Stimulated activated CD8-positive, alpha-beta memory T cell treated with anti-CD3 and anti-CD28 coated beads, Interleukin-15, amount 100 ng/mL, for 48 hours (primary cell): ENCODE data around the gene FAM131B.

ENCODE experiments used
- DNase-seq, 2 donors: peaks; one replicate each; pipeline ENCODE4 v3.0.0-alpha.2; 2020; ENCODE audit warnings: low read depth in 2 of 2

The FAM131B gene

DNA sequence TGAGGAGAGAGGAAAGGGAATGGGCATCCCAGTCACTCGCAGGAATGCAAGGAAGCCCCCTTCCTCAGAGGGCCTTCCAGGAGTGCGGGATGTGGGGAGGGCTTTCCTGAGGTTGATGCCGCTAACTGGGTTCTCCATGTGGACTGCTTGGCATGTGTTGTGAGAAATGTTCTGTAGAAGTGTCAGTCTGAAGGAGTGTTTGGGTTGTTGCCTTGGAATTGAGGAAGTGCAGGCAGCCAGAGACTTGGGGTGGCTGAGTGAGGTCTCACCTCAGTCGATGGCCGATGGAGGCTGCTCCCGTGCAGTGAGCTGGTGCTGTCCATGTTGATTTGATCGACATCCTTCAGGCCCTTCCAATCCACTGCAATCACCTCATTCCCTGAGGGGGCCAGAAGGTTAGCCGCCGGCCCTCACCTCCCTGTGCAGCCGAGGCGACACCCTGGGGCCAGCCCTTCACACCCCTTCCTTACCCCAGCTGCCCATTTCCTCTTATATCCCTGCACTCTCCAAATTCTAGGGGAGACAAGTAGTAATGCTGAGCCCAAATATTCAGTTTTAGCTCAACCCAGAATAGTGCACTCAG is 2.7 kb downstream of the FAM131B start:
- no peak for DNase-seq

GRCh38 chr7:143358626-143359025 is 3.9 kb downstream of the FAM131B start:
- no peak for DNase-seq

DNA sequence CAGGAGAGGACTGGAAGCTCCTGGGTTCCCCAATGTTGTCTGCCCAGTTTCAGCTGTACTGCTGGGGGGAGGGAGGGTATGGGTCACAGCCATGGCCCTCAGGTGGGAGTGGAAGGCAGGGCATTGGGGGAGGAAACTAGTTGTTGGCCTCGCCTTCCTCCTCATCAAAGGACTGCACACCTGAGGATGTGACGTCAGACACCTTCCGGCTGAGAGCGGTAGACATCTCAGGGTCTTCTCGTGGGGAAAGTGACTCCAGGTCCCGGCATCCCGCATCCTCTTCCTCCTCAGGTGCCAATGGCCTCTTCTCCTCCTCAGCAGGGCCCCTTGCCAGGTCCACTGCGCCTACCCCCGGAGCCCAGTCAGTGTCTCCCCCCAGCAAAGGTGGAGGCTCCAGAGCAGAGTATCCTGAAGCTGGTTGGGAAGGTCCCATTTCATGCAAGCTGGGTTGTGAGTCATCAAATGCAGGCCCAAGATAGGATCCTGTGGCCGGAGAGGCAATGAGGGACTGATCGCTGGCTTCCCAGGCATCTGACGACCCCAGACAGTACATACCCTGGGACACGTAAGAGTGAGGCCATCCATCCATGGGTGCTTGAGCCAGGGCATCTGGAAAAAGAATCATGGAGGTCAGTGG is 6.0 kb downstream of the FAM131B start:
- no peak for DNase-seq

GRCh38 chr7:143355450-143356385 is 6.8 kb downstream of the FAM131B start:
- no peak for DNase-seq

DNA sequence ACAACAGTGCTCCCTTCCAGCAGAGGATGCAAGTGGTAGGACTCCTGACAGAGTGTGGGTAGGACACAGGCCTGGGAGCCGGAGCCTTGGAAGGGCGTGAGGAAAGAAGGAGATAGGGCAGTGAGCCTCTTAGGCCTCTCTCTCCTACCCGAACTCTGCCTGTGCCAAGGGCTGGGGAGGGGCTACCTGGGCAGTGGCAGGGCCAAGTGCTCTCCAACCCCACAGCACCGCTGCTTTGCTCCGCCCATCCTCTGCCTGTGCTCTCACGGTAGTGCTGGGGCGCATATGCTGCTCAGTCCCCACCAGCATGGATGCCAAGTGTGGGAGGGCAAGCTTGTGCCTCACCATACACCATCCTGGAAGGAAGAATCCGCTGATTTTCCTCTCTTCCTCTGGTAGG is 7.5 kb downstream of the FAM131B start:
- no peak for DNase-seq

DNA sequence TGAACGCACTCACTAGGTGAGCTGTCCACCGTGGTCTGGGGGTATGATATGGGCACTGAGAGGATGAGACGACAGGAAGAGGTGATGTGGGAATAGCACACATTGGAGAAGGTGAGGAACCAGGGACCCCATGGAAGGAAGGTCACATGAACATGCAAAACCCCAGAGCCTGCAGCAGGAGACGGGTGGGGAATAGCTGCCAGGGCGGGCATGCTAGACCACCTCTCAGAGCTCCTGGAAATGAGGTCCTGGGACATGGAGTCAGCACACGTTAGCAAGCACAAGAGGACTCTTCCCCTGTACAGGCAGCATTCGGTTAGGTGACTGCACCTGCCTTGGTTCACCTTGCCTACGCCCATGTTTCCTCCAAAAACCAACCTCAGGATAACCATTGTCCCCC is 8.1 kb downstream of the FAM131B start:
- no peak for DNase-seq

- no peak for DNase-seq
Observed at GRCh38 chr7:143352531-143353002, 9.9 kb downstream of the FAM131B start.

DNA sequence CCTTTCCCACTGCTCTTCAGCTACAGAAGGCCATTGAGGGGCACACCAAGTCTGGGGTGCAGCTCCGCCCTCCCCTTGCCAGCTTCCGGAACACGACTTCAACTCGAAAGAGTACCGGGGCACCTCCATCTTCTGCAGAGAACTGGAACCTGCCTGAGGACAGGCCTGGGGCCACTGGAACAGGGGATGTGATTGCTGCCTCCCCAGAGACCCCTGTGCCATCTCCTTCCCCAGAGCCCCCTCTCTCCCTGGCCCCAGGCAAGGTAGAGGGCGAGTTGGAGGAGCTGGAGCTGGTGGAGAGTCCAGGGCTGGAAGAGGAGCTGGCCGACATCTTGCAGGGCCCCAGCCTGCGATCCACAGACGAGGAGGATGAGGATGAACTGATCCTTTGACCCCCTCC is 10.9 kb downstream of the FAM131B start:
- DNase-seq, result no peak

DNA sequence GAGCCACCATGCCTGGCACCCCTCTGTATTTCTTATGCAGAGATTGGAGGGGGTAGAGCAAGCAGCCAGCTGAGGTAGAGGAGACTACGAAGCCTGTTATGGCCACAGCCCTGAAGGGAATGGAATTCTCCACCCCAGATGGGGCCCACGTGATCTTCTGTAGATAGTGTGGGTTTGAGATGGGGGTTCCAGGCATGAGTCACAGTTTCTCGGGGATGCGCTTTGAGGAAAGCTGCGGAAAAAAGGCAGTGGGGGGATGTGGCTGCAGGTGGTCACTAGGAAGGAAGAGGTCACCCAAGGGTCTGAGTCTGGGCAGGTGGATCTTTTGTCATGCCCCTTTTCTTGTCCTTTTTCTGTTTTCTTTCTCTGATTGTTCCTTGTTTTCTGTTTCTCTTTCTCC is 11.5 kb downstream of the FAM131B start:
- DNase-seq, result no peak

DNA sequence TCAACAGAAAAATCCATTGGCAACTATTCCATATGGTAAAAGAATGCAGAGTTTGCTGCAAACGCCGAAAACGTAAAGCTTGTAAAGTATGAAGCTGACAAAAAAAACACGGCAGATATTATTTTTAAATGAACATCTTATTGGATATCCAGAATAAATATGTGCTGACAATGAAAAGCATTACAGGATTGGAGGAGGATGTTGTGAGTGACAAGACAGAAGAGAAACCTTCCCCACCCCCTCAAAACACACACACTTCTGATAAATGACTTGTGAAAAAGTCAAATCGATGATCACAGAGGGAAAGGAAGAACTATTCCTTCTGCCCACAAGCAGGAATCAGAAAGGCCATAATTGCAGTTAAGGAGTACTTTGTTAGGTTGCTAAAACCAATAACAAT is 14.6 kb downstream of the FAM131B start:
- DNase-seq, result no peak

GRCh38 chr7:143346018-143346417 is 16.5 kb downstream of the FAM131B start:
- DNase-seq, result no peak

DNA sequence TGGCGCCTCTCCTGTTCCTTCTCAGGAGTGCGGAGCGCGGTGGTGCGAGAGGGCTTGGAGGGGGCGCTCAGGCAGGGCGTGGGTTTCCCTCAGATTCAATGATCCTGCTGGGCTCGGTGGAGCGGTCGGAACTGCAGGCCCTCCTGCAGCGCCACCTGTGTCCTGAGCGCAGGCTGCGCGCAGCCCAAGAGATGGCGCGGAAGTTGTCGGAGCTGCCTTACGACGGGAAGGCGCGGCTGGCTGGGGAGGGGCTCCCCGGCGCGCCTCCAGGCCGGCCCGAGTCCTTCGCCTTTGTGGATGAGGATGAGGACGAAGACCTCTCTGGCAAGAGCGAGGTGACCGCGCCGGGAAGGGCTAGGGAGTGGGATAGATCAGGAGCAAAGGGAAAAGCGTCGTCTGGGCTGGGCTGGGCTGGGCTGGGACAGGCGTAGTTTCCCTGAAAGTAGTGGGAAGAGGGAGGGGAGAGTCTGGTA is 17.0 kb downstream of the FAM131B start:
- DNase-seq, result peak; percentile 49 to 65

DNA sequence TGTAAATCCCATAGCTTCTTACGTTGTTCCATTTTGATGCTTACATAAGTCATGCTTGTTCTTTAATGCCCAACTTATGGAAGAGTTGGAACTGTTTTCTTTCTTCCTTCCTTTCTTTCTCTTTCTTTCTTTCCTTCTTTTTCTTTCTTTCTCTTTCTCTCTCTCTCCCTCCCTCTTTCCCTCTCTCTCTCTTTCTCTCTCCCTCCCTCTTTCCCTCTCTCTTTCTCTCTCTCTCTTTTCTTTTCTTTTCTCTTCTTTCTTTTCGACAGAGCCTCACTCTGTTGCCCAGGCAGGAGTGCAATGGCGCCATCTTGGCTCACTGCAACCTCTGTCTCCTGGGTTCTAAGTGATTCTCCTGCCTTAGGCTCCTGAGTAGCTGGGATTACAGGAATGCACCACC is 18.9 kb downstream of the FAM131B start:
- no peak for DNase-seq

DNA sequence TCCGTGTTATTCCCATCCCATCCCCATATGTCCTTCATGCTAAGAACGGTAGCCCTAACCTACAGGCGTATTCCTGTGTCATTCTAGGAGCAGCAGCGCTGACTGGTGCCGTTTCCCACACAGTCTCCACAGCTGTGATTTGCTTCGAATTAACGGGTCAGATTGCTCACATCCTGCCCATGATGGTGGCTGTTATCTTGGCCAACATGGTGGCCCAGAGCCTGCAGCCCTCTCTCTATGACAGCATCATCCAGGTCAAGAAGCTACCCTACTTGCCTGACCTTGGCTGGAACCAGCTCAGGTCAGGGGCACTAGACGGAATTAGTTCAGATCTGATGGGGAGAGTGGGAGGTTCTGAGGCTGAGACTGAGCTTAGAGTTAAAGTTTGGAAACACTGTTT is 20.7 kb downstream of the FAM131B start:
- DNase-seq, result no peak

- DNase-seq, result no peak
Observed at GRCh38 chr7:143337216-143337615, 25.3 kb downstream of the FAM131B start.

DNA sequence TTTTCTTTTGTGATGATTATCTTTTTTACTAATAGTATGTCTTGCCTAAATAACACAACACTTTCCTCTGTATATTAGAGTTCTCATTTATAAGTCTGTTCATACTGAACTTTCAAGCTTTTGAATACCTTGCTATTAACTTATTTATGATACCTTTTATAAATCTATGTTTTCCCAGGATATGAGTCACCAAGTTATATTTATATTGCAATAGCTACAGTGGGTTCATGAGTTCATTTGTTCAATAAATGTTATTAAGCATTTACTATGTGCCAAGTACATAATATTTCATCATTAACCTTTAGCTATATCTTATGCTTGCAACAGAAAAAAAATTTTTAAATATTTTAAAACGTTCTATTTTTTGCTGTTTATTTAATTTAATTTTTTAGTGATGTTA is 28.3 kb downstream of the FAM131B start:
- no peak for DNase-seq

DNA sequence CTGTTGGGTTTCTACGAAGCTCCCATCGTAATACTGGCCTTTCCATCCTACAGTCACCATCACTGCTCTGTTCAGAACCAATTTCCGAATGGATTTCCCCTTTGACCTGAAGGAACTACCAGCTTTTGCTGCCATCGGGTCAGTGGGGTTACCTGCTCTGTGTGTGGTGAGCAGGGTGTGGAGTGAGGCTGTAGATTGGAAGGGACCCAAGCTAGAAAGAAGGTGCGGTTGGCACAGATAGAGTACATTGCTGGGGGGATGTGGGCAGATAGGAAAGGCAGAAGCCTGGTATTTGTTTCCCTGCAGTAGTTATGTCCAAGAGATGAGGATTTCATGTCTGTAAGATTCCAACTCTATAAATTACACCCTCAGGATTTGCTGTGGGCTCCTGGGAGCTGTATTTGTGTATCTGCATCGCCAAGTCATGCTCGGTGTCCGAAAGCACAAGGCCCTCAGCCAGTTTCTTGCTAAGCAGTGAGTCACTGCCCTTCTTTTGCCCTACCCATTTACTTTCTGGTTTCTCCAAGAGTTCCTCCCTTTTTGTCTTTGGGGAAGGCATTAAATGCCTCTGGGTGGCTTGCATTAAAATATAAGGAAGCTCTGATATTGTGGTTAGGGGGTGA is 31.2 kb downstream of the FAM131B start:
- DNase-seq, result no peak

GRCh38 chr7:143329471-143330170 is 32.9 kb downstream of the FAM131B start:
- DNase-seq, result no peak

DNA sequence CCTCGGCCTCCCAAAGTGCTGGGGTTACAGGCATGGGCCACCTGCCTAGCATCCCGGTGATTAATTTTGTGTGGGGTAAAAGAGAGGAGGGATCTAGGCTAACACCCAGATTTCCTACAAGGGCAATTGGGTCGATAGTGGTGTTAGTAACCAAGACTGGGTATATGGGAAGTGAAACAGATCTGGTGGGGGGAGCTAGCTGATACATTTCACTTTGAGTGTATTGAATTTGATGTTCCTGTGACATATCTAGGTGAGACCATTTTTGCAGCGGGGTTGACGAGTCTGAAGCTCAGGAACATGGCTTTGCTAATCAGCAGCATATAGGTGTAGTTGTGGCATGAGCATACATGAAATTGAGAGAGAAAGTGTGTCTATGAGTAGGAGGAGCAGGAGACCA is 34.6 kb downstream of the FAM131B start:
- DNase-seq, result no peak

DNA sequence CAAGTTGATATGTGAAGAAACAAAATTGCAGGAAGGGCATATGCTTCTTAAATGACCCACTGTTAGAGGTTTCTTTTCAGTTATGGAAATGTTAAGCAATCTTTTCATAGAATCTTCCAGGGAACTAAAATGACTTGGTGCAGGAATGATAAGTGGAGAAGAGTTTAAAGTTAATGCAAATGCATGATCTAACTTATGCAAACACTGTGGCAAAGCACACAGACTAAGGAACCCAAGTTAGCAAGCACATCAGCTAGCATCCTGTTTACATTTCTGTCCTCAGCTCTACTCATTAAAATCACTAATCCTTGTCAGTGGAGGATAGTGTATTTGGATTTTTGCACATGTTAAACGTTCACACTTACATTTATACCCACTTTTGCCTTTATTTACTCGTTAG is 37.3 kb downstream of the FAM131B start:
- DNase-seq, result no peak

- DNase-seq, result no peak
Observed at GRCh38 chr7:143323653-143324052, 38.9 kb downstream of the FAM131B start.
